Measurements from ENCODE around the gene EEF1A2. TPM values are rescaled to one million over a fixed set of nuclear protein-coding genes. Genes with fewer than 3 reads are reported as not detected.

The EEF1A2 gene
- total and polyA plus RNA-seq, 2 experiments from 2014 or later = 1.3 to 37.1 TPM

DNA sequence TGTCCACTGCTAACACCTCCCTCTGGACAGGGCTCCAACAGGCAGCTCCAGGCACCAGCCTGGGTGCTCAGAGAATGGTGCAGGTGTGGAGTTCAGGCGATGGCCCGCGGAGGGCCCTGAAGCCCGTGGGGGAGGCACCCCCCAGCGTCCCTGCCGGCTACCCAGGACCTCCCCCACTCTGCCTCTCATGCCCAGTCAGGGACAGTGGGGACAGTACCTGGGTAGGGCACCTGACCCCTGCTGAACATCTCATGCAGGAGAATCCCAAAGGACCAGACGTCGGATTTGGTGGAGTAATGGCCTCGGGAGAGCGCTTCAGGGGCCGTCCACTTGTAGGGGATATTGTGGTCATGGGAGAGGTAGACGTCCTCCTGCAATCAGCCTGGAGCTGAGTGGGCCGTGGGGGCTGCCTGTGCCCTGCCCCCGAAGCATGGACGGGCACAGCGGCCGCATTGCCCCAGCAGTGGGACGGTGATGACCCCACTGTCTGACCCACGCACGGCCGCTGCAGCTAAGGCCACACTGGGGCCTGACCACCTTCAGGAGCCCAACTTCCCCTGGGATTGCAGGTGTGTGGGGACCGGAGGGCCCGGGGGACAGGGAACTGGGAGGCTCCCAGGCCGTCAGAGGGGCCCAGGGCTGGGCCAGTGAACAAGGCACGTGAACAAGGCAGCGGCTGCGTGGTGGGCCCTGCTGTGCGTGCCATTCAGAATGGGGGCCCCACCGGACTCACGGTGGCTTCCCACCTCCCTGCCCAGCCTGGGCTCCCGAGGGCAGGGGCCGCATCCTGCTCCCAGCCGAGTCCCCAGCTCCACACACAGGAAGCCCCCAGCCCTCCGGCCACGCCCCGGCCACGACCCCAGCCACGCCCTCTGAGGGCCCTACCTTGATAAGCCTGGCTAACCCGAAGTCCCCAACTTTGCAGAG, 31.2 kb upstream of the EEF1A2 start:
- Mint-ChIP-seq H3K4me1 (no peaks in the 10 kb centered on the region), H3K36me3 (ENCODE audit: low read depth) (peaks cover under 1% of the 10 kb centered on the region; the same call in 1 of the 3 replicates), H3K27me3 (ENCODE audit: insufficient read depth, low read depth, poor library complexity) (peaks cover 11% of the 10 kb centered on the region), H3K4me3 (no peak overlapping the region), H3K27ac (no peak overlapping the region), H3K9me3 (no peaks in the 10 kb centered on the region)
- Histone ChIP-seq H3K4me3 (no peak overlapping the region), H3K4me2 (no peak overlapping the region), H3F3A (replicated peaks; ENCODE audit: low read depth) (peaks cover 7% of the 10 kb centered on the region; the same call in 1 of the 2 replicates), H3K36me3 (ENCODE audit: insufficient read depth) (no peaks in the 10 kb centered on the region), H3K9me2 (ENCODE audit: insufficient read depth) (no peaks in the 10 kb centered on the region), H3K27me3 (ENCODE audit: insufficient read depth) (no peaks in the 10 kb centered on the region), H2AFZ (no peak overlapping the region), H3K79me2 (replicated peaks; ENCODE audit: insufficient read depth) (no peaks in the 10 kb centered on the region), H3K27ac (ENCODE audit: low read depth) (no peak overlapping the region), H3K4me1 (ENCODE audit: insufficient read depth) (no peaks in the 10 kb centered on the region), H4K20me1 (replicated peaks; ENCODE audit: insufficient read depth) (0 out of 2 replicates have a peak, but pooled peaks cover 2% of the 10 kb centered on the region)
- DNase-seq (ENCODE audit: low spot score) (no peak), ATAC-seq (no peak)
- TF ChIP-seq POLR2AphosphoS5 (IDR thresholded peaks at IDR 0.05; ENCODE audit: low read depth) (no peak), CREB1 (CRISPR knock-in tag; IDR thresholded peaks at IDR 0.05; ENCODE audit: low read depth) (no peak), EZH2phosphoT487 (IDR thresholded peaks at IDR 0.05; ENCODE audit: unreplicated experiment) (no peak), STAT1 (IDR thresholded peaks at IDR 0.05; ENCODE audit: unreplicated experiment) (no peak), ZNF331 (CRISPR knock-in tag; IDR thresholded peaks at IDR 0.05; ENCODE audit: low read depth) (no peak)
- TF ChIP-seq, protein P1, sequence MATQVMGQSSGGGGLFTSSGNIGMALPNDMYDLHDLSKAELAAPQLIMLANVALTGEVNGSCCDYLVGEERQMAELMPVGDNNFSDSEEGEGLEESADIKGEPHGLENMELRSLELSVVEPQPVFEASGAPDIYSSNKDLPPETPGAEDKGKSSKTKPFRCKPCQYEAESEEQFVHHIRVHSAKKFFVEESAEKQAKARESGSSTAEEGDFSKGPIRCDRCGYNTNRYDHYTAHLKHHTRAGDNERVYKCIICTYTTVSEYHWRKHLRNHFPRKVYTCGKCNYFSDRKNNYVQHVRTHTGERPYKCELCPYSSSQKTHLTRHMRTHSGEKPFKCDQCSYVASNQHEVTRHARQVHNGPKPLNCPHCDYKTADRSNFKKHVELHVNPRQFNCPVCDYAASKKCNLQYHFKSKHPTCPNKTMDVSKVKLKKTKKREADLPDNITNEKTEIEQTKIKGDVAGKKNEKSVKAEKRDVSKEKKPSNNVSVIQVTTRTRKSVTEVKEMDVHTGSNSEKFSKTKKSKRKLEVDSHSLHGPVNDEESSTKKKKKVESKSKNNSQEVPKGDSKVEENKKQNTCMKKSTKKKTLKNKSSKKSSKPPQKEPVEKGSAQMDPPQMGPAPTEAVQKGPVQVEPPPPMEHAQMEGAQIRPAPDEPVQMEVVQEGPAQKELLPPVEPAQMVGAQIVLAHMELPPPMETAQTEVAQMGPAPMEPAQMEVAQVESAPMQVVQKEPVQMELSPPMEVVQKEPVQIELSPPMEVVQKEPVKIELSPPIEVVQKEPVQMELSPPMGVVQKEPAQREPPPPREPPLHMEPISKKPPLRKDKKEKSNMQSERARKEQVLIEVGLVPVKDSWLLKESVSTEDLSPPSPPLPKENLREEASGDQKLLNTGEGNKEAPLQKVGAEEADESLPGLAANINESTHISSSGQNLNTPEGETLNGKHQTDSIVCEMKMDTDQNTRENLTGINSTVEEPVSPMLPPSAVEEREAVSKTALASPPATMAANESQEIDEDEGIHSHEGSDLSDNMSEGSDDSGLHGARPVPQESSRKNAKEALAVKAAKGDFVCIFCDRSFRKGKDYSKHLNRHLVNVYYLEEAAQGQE (IDR thresholded peaks at IDR 0.05; ENCODE audit: unreplicated experiment) = no peak

DNA sequence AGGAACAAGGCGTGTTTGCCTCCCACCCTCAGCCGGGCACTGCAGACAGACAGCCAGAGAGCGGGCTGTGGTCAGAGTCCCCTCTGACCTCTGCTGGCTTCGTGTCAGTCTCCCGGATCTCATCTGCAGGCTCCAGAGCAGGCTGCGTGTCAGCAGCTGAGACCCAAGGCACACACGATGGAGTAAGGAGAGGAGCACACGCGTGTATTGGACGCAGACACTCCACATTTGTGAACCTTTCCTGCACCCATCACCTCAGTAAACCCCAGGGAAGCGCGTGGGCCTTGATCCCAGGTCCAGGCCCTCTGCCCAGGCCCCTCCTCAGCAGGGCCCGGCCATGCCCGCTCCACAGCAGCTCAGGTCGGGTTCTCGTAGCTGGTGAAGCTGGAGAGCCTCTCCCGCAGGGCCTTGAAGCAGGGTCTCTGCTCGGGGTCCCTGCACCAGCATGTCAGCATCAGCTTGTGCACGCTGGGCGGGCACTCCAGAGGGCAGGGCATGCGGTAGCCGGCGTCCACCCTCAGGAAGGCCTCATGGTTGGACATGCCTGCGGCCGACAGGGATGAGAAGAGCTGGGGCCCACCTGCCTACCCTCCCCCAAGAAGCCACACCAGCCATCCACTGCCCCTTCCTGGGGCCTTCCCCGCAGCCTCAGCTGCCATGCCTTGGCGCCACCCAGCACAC, 30.4 kb upstream of the EEF1A2 start:
- no peak overlapping the region for H3K27ac Mint-ChIP-seq
- Histone ChIP-seq H3K9me2 (ENCODE audit: insufficient read depth) (no peaks in the 10 kb centered on the region), H3K79me2 (replicated peaks; ENCODE audit: insufficient read depth) (no peaks in the 10 kb centered on the region), H2AFZ (no peak overlapping the region), H3K4me3 (no peak overlapping the region), H4K20me1 (replicated peaks; ENCODE audit: insufficient read depth) (0 out of 2 replicates have a peak, but pooled peaks cover 2% of the 10 kb centered on the region), H3K4me1 (ENCODE audit: insufficient read depth) (no peaks in the 10 kb centered on the region), H3K27ac (ENCODE audit: low read depth) (no peak overlapping the region), H3K36me3 (ENCODE audit: insufficient read depth) (no peaks in the 10 kb centered on the region), H3K27me3 (ENCODE audit: insufficient read depth) (no peaks in the 10 kb centered on the region), H3K4me2 (no peak overlapping the region), H3F3A (replicated peaks; ENCODE audit: low read depth) (peaks cover 13% of the 10 kb centered on the region; the same call in 1 of the 2 replicates)
- H3K9me3 Mint-ChIP-seq = peaks cover 8% of the 10 kb centered on the region; the same call in 2 of the 3 replicates
- no peak for ATAC-seq
- H3K27me3 Mint-ChIP-seq (ENCODE audit: insufficient read depth, low read depth, poor library complexity) = peaks cover 16% of the 10 kb centered on the region
- H3K4me3 Mint-ChIP-seq = no peak overlapping the region
- peaks cover 8% of the 10 kb centered on the region for H3K36me3 Mint-ChIP-seq (ENCODE audit: low read depth)
- DNase-seq (ENCODE audit: low spot score) = no peak
- no peaks in the 10 kb centered on the region for H3K4me1 Mint-ChIP-seq
- TF ChIP-seq, protein P2, sequence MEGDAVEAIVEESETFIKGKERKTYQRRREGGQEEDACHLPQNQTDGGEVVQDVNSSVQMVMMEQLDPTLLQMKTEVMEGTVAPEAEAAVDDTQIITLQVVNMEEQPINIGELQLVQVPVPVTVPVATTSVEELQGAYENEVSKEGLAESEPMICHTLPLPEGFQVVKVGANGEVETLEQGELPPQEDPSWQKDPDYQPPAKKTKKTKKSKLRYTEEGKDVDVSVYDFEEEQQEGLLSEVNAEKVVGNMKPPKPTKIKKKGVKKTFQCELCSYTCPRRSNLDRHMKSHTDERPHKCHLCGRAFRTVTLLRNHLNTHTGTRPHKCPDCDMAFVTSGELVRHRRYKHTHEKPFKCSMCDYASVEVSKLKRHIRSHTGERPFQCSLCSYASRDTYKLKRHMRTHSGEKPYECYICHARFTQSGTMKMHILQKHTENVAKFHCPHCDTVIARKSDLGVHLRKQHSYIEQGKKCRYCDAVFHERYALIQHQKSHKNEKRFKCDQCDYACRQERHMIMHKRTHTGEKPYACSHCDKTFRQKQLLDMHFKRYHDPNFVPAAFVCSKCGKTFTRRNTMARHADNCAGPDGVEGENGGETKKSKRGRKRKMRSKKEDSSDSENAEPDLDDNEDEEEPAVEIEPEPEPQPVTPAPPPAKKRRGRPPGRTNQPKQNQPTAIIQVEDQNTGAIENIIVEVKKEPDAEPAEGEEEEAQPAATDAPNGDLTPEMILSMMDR (conservative IDR thresholded peaks at IDR 0.05; ENCODE audit: low read depth in 2 of 2) = no peak
- TF ChIP-seq STAT1 (IDR thresholded peaks at IDR 0.05; ENCODE audit: unreplicated experiment) = no peak

Data from GM23338 (cell line).